Endodermal cell (in vitro differentiated cells): Measurements from ENCODE around the gene FAT1. TPM values are rescaled to one million over a fixed set of nuclear protein-coding genes. Genes with fewer than 3 reads are reported as not detected.

Experiments used
- DNase-seq: peaks from one replicate; pipeline ENCODE4 v3.0.0-alpha.2; 2017
- H3K27ac ChIP-seq: 2 replicates; pipeline ENCODE4 v1.5.1; 2013; ENCODE audit warnings: mild to moderate bottlenecking, low read depth, low read length, moderate library complexity
- H3K27me3 ChIP-seq: 2 replicates; pipeline ENCODE4 v1.6.1; 2013; ENCODE audit warnings: mild to moderate bottlenecking, low read length, moderate library complexity; ENCODE audit not compliant: insufficient read depth, control insufficient read depth, poor library complexity, severe bottlenecking
- H3K36me3 ChIP-seq: 2 replicates; pipeline ENCODE4 v1.7.0; 2013; ENCODE audit warnings: mild to moderate bottlenecking, low read length, moderate library complexity; ENCODE audit not compliant: control insufficient read depth, insufficient read depth
- H3K4me1 ChIP-seq: one replicate; pipeline ENCODE4 v1.7.0; 2013; ENCODE audit warnings: low read length; ENCODE audit not compliant: control insufficient read depth, insufficient read depth
- H3K4me3 ChIP-seq: 2 replicates; pipeline ENCODE4 v1.5.1; 2013; ENCODE audit warnings: mild to moderate bottlenecking, low read length, moderate library complexity
- H3K9ac ChIP-seq: 2 replicates; pipeline ENCODE4 v1.6.1; 2013; ENCODE audit warnings: mild to moderate bottlenecking, low read length, moderate library complexity; ENCODE audit not compliant: poor library complexity, severe bottlenecking; ENCODE audit errors: extremely low read depth
- H3K9me3 ChIP-seq: 2 replicates; pipeline ENCODE4 v1.6.1; 2013; ENCODE audit warnings: mild to moderate bottlenecking, low read length, moderate library complexity; ENCODE audit not compliant: control insufficient read depth
- H3K27ac Mint-ChIP-seq: 2 replicates; pipeline ENCODE4 v1.8.0; 2020; ENCODE audit warnings: mixed read lengths
- H3K27me3 Mint-ChIP-seq: 2 replicates; pipeline ENCODE4 v1.8.0; 2021; ENCODE audit warnings: mild to moderate bottlenecking, mixed read lengths; ENCODE audit not compliant: insufficient read depth
- H3K36me3 Mint-ChIP-seq: 2 replicates; pipeline ENCODE4 v1.8.0; 2020; ENCODE audit warnings: low read depth, mixed read lengths
- H3K4me1 Mint-ChIP-seq: 2 replicates; pipeline ENCODE4 v1.8.0; 2020; ENCODE audit warnings: mixed read lengths
- H3K4me3 Mint-ChIP-seq: 2 replicates; pipeline ENCODE4 v1.8.0; 2020; ENCODE audit warnings: mild to moderate bottlenecking, moderate library complexity, mixed read lengths
- H3K9me3 Mint-ChIP-seq: 2 replicates; pipeline ENCODE4 v1.8.0; 2020; ENCODE audit warnings: mild to moderate bottlenecking, mixed read lengths
- CTCF ChIP-seq: fragments of 200-600 bp; sonication (generic); conservative IDR thresholded peaks from 2 replicates; pipeline ENCODE4 v1.5.0; 2021; ENCODE audit warnings: antibody characterized with exemption, mild to moderate bottlenecking
- WGBS, 2 experiments: methylation state at CpG; one replicate each; pipeline versions ENCODE4 v1.1.5 to v1.1.7; 2013; ENCODE audit warnings: missing lambda C conversion rate in 2 of 2, mixed read lengths in 1 of 2; ENCODE audit not compliant: insufficient coverage in 1 of 2, insufficient read length in 1 of 2; 5-methylcytosine and 5-hydroxymethylcytosine counted together
- total RNA-seq, 2 donors: library from RNA; stranded (reverse); fragmentation: NEBNext Ultra II Directional in 1 of 2; extraction: Animal tissue kit (Norgen Biotek cat#: 25700) in 1 of 2; gene quantifications; 2 replicates in 1 of 2; 3 replicates in 1 of 2; pipeline ENCODE4 v1.2.1, GENCODE V29; 2021

FAT1 gene
- total RNA-seq, 2 donors from 2014 or later: 66.6 to 77.8 TPM

GRCh38 chr4:186633844-186634243 lies 89.8 kb downstream of the FAT1 start:
- Histone ChIP-seq H3K4me3 (no peak overlapping the region), H3K27me3 (no peaks in the 10 kb centered on the region), H3K9me3 (no peaks in the 10 kb centered on the region), H3K36me3 (peaks cover 36% of the 10 kb centered on the region), H3K9ac (no peak overlapping the region), H3K27ac (no peak overlapping the region), H3K4me1 (no peaks in the 10 kb centered on the region)
- no peak for DNase-seq
- H3K4me1 Mint-ChIP-seq: peaks cover 8% of the 10 kb centered on the region
- H3K36me3 Mint-ChIP-seq: peaks cover 38% of the 10 kb centered on the region
- no peak overlapping the region for H3K27ac Mint-ChIP-seq
- H3K9me3 Mint-ChIP-seq: no peaks in the 10 kb centered on the region
- no peak for TF ChIP-seq CTCF
- no peak overlapping the region for H3K4me3 Mint-ChIP-seq
- no peaks in the 10 kb centered on the region for H3K27me3 Mint-ChIP-seq

GRCh38 chr4:186630128-186630527 lies 93.5 kb downstream of the FAT1 start:
- H3K4me1 Mint-ChIP-seq: peaks cover 8% of the 10 kb centered on the region
- H3K4me3 ChIP-seq: no peak overlapping the region
- 93 to 100% methylated on average over 6 of the region's 6 CpGs for WGBS, 2 experiments
- no peak overlapping the region for H3K27ac ChIP-seq
- no peak overlapping the region for H3K9ac ChIP-seq
- H3K27me3 ChIP-seq: no peaks in the 10 kb centered on the region
- no peaks in the 10 kb centered on the region for H3K4me1 ChIP-seq
- no peak overlapping the region for H3K4me3 Mint-ChIP-seq
- H3K27me3 Mint-ChIP-seq: no peaks in the 10 kb centered on the region
- H3K9me3 ChIP-seq: no peaks in the 10 kb centered on the region
- no peak for DNase-seq
- no peak overlapping the region for H3K27ac Mint-ChIP-seq
- H3K36me3 ChIP-seq: peaks cover 35% of the 10 kb centered on the region
- peaks cover 51% of the 10 kb centered on the region for H3K36me3 Mint-ChIP-seq
- peaks cover 6% of the 10 kb centered on the region for H3K9me3 Mint-ChIP-seq
- TF ChIP-seq CTCF: no peak

- H3K4me1 Mint-ChIP-seq: peaks cover 11% of the 10 kb centered on the region
- peaks cover 6% of the 10 kb centered on the region for H3K9me3 Mint-ChIP-seq
- H3K36me3 ChIP-seq: peaks cover 24% of the 10 kb centered on the region
- H3K27ac Mint-ChIP-seq: no peak overlapping the region
- H3K4me3 Mint-ChIP-seq: no peak overlapping the region
- peaks cover 8% of the 10 kb centered on the region for H3K4me1 ChIP-seq
- no peak overlapping the region for H3K4me3 ChIP-seq
- H3K27me3 ChIP-seq: no peaks in the 10 kb centered on the region
- H3K9ac ChIP-seq: no peak overlapping the region
- no peak overlapping the region for H3K27ac ChIP-seq
- H3K27me3 Mint-ChIP-seq: no peaks in the 10 kb centered on the region
- peaks cover 48% of the 10 kb centered on the region for H3K36me3 Mint-ChIP-seq
- TF ChIP-seq CTCF: no peak
- 95 to 96% methylated on average over 20 to 21 of the region's 21 CpGs for WGBS, 2 experiments
- DNase-seq: no peak
- H3K9me3 ChIP-seq: no peaks in the 10 kb centered on the region
These were observed 95.5 kb downstream of the FAT1 start for GRCh38 chr4:186628058-186628711.
